IgD-negative memory B cell (primary cell): ENCODE results near the gene MANEAL. TPM values are rescaled to one million over a fixed set of nuclear protein-coding genes. Genes with fewer than 3 reads are reported as not detected.

Experiments
- H3K27ac Mint-ChIP-seq, 3 donors: one replicate each; pipeline ENCODE4 v1.8.0; 2020 to 2022; ENCODE audit warnings: mild to moderate bottlenecking in 3 of 3, mixed read lengths in 3 of 3, moderate library complexity in 1 of 3
- H3K27me3 Mint-ChIP-seq: one replicate; pipeline ENCODE4 v1.8.0; 2021; ENCODE audit warnings: mixed read lengths
- H3K36me3 Mint-ChIP-seq: one replicate; pipeline ENCODE4 v1.8.0; 2020; ENCODE audit warnings: mild to moderate bottlenecking, mixed read lengths
- H3K4me1 Mint-ChIP-seq, 3 donors: one replicate each; pipeline ENCODE4 v1.8.0; 2020 to 2022; ENCODE audit warnings: mixed read lengths in 3 of 3, mild to moderate bottlenecking in 1 of 3
- H3K4me3 Mint-ChIP-seq, 4 donors: one replicate each; pipeline ENCODE4 v1.8.0; 2020 to 2022; ENCODE audit warnings: mild to moderate bottlenecking in 4 of 4, mixed read lengths in 4 of 4, moderate library complexity in 3 of 4
- H3K9me3 Mint-ChIP-seq, 3 donors: one replicate each; pipeline ENCODE4 v1.8.0; 2020 to 2021; ENCODE audit warnings: mixed read lengths in 3 of 3, mild to moderate bottlenecking in 1 of 3
- polyA plus RNA-seq: library from polyadenylated mRNA; unstranded; fragments of 300-500 nt; fragmentation: Illumina TruSeq; gene quantifications from one replicate; pipeline ENCODE4 v1.2.3, GENCODE V29; 2021

MANEAL gene
- polyA plus RNA-seq, 1 donor from 2014 or later = 2.7 TPM

- no peaks in the 10 kb centered on the region for H3K9me3 Mint-ChIP-seq
- no peaks in the 10 kb centered on the region for H3K27me3 Mint-ChIP-seq
- H3K27ac Mint-ChIP-seq = peak within 1 kb of the TSS; percentile 85 to 96 (median 90)
These were observed 14.1 kb downstream of the MANEAL start, which contains the start of the genes C1orf122 and YRDC for GRCh38 chr1:37807555-37808368. Gene C1orf122, plus strand, starts transcription at chr1:37807790. Its CDS starts 615 bp downstream, at chr1:37808405. Gene YRDC, minus strand, starts transcription at chr1:37808208. Its CDS starts 28 bp downstream, at chr1:37808180.

GRCh38 chr1:37808369-37809319, 15.0 kb downstream of the MANEAL start:
- no peaks in the 10 kb centered on the region for H3K27me3 Mint-ChIP-seq
- peaks cover 1% of the 10 kb centered on the region for H3K36me3 Mint-ChIP-seq
- no peaks in the 10 kb centered on the region for H3K9me3 Mint-ChIP-seq
- peak overlapping the region; percentile 85 to 96 (median 90) for H3K27ac Mint-ChIP-seq
- peak overlapping the region; percentile 90 to 99 (median 93) for H3K4me3 Mint-ChIP-seq
- peaks cover 19 to 27% (median 21%) of the 10 kb centered on the region in 3 donors for H3K4me1 Mint-ChIP-seq

More at GRCh38 chr1:37807555-37808368, 14.1 kb downstream of the MANEAL start, which contains the start of the genes C1orf122 and YRDC:
- Mint-ChIP-seq H3K4me3 (peak within 1 kb of the TSS; percentile 90 to 99 (median 93)), H3K4me1 (peaks cover 19 to 27% (median 21%) of the 10 kb centered on the region in 3 donors), H3K36me3 (peaks cover 1% of the 10 kb centered on the region)

GRCh38 chr1:37809942-37810341, 16.3 kb downstream of the MANEAL start:
- Mint-ChIP-seq H3K36me3 (peaks cover 1% of the 10 kb centered on the region), H3K9me3 (no peaks in the 10 kb centered on the region), H3K4me1 (peaks cover 19 to 27% (median 21%) of the 10 kb centered on the region in 3 donors), H3K27ac (no peak overlapping the region), H3K27me3 (no peaks in the 10 kb centered on the region), H3K4me3 (peak overlapping the region in 1 of 4 donors; percentile 90)

GRCh38 chr1:37811027-37811655, 17.5 kb downstream of the MANEAL start:
- Mint-ChIP-seq H3K4me3 (peak overlapping the region in 2 of 4 donors; percentile 50 to 90), H3K9me3 (no peaks in the 10 kb centered on the region), H3K36me3 (peaks cover 1% of the 10 kb centered on the region), H3K27ac (peak overlapping the region in 2 of 3 donors; percentile 31 to 78), H3K4me1 (peaks cover 15 to 20% (median 15%) of the 10 kb centered on the region in 3 donors), H3K27me3 (no peaks in the 10 kb centered on the region)

GRCh38 chr1:37813529-37814145, 20.0 kb downstream of the MANEAL start:
- H3K4me3 Mint-ChIP-seq = no peak overlapping the region
- H3K4me1 Mint-ChIP-seq = peaks cover 9 to 15% (median 15%) of the 10 kb centered on the region in 3 donors
- H3K9me3 Mint-ChIP-seq = no peaks in the 10 kb centered on the region
- no peaks in the 10 kb centered on the region for H3K27me3 Mint-ChIP-seq
- H3K36me3 Mint-ChIP-seq = peaks cover 3% of the 10 kb centered on the region
- H3K27ac Mint-ChIP-seq = no peak overlapping the region

- Mint-ChIP-seq H3K4me1 (peaks cover 3 to 15% (median 10%) of the 10 kb centered on the region in 3 donors), H3K27me3 (no peaks in the 10 kb centered on the region), H3K27ac (no peak overlapping the region), H3K4me3 (no peak overlapping the region), H3K9me3 (no peaks in the 10 kb centered on the region), H3K36me3 (peaks cover 3% of the 10 kb centered on the region)
These were observed 20.6 kb downstream of the MANEAL start for GRCh38 chr1:37814252-37814651.

GRCh38 chr1:37817481-37817880, 23.8 kb downstream of the MANEAL start:
- Mint-ChIP-seq H3K36me3 (peaks cover 5% of the 10 kb centered on the region), H3K4me1 (peaks cover 5 to 11% (median 9%) of the 10 kb centered on the region in 3 donors), H3K9me3 (no peaks in the 10 kb centered on the region), H3K27ac (peak overlapping the region in 1 of 3 donors; percentile 46), H3K4me3 (no peak overlapping the region), H3K27me3 (no peaks in the 10 kb centered on the region)

GRCh38 chr1:37821481-37821880, 27.8 kb downstream of the MANEAL start:
- H3K27ac Mint-ChIP-seq = no peak overlapping the region
- no peak overlapping the region for H3K4me3 Mint-ChIP-seq
- H3K4me1 Mint-ChIP-seq = peaks cover 9 to 13% (median 10%) of the 10 kb centered on the region in 3 donors
- H3K9me3 Mint-ChIP-seq = no peaks in the 10 kb centered on the region
- no peaks in the 10 kb centered on the region for H3K27me3 Mint-ChIP-seq
- peaks cover 13% of the 10 kb centered on the region for H3K36me3 Mint-ChIP-seq

- Mint-ChIP-seq H3K4me1 (peaks cover 9 to 13% (median 10%) of the 10 kb centered on the region in 3 donors), H3K4me3 (no peak overlapping the region), H3K27me3 (no peaks in the 10 kb centered on the region), H3K36me3 (peaks cover 12% of the 10 kb centered on the region), H3K9me3 (no peaks in the 10 kb centered on the region), H3K27ac (peak overlapping the region in 1 of 3 donors; percentile 57)
These were observed 29.5 kb downstream of the MANEAL start for GRCh38 chr1:37822906-37823815.

- H3K27ac Mint-ChIP-seq = no peak overlapping the region
- H3K27me3 Mint-ChIP-seq = no peaks in the 10 kb centered on the region
- H3K4me1 Mint-ChIP-seq = peaks cover 9 to 13% (median 10%) of the 10 kb centered on the region in 3 donors
- no peaks in the 10 kb centered on the region for H3K9me3 Mint-ChIP-seq
- peaks cover 12% of the 10 kb centered on the region for H3K36me3 Mint-ChIP-seq
- no peak overlapping the region for H3K4me3 Mint-ChIP-seq
These were observed 30.4 kb downstream of the MANEAL start for GRCh38 chr1:37824001-37824400.

- Mint-ChIP-seq H3K4me3 (no peak overlapping the region), H3K36me3 (peaks cover 12% of the 10 kb centered on the region), H3K27ac (no peak overlapping the region), H3K9me3 (no peaks in the 10 kb centered on the region), H3K4me1 (peaks cover 2 to 6% (median 3%) of the 10 kb centered on the region in 3 donors), H3K27me3 (no peaks in the 10 kb centered on the region)
These were observed 31.9 kb downstream of the MANEAL start for GRCh38 chr1:37825506-37825905.

GRCh38 chr1:37828410-37829074, 34.9 kb downstream of the MANEAL start:
- no peaks in the 10 kb centered on the region for H3K9me3 Mint-ChIP-seq
- peaks cover 8% of the 10 kb centered on the region for H3K36me3 Mint-ChIP-seq
- no peaks in the 10 kb centered on the region for H3K27me3 Mint-ChIP-seq
- peaks cover 0 to 4% (median 3%) of the 10 kb centered on the region in 3 donors for H3K4me1 Mint-ChIP-seq
- no peak overlapping the region for H3K4me3 Mint-ChIP-seq
- H3K27ac Mint-ChIP-seq = no peak overlapping the region

GRCh38 chr1:37831109-37831508, 37.5 kb downstream of the MANEAL start:
- peaks cover 7% of the 10 kb centered on the region for H3K36me3 Mint-ChIP-seq
- H3K4me1 Mint-ChIP-seq = no peaks in the 10 kb centered on the region
- no peaks in the 10 kb centered on the region for H3K9me3 Mint-ChIP-seq
- no peak overlapping the region for H3K4me3 Mint-ChIP-seq
- H3K27me3 Mint-ChIP-seq = no peaks in the 10 kb centered on the region
- peak overlapping the region in 2 of 3 donors; percentile 12 to 62 for H3K27ac Mint-ChIP-seq
